Hepatocyte (in vitro differentiated cells): Measurements from ENCODE around the gene LCE1C. TPM values are rescaled to one million over a fixed set of nuclear protein-coding genes. Genes with fewer than 3 reads are reported as not detected.

Experiments
- DNase-seq: peaks from one replicate; pipeline ENCODE4 v3.0.0-alpha.2; 2016; ENCODE audit warnings: low spot score
- H2AFZ ChIP-seq: fragments of 200-600 bp; sonication (generic); 2 replicates; pipeline ENCODE4 v1.6.0; 2016; ENCODE audit warnings: antibody characterized with exemption, mild to moderate bottlenecking
- H3K27ac ChIP-seq: fragments of 200-600 bp; sonication (generic); 2 replicates; pipeline ENCODE4 v1.5.1; 2016; ENCODE audit warnings: mild to moderate bottlenecking
- H3K27me3 ChIP-seq: fragments of 200-600 bp; sonication (generic); 2 replicates; pipeline ENCODE4 v1.6.1; 2016
- H3K36me3 ChIP-seq: fragments of 200-600 bp; sonication (generic); replicated peaks from 2 replicates; pipeline ENCODE4 v1.5.1; 2016; ENCODE audit warnings: low read depth; ENCODE audit not compliant: insufficient read depth
- H3K4me1 ChIP-seq: fragments of 200-600 bp; sonication (generic); 2 replicates; pipeline ENCODE4 v1.5.1; 2016; ENCODE audit warnings: mild to moderate bottlenecking, moderate library complexity; ENCODE audit not compliant: insufficient read depth
- H3K4me2 ChIP-seq: fragments of 200-600 bp; sonication (generic); 2 replicates; pipeline ENCODE4 v1.6.0; 2016
- H3K4me3 ChIP-seq: fragments of 200-600 bp; sonication (generic); 2 replicates; pipeline ENCODE4 v1.5.1; 2016; ENCODE audit warnings: mild to moderate bottlenecking
- H3K79me2 ChIP-seq: fragments of 200-600 bp; sonication (generic); 2 replicates; pipeline ENCODE4 v1.6.0; 2017; ENCODE audit warnings: mild to moderate bottlenecking
- H3K9me2 ChIP-seq: fragments of 200-600 bp; sonication (generic); replicated peaks from 2 replicates; pipeline ENCODE4 v1.6.0; 2017; ENCODE audit warnings: mild to moderate bottlenecking; ENCODE audit not compliant: insufficient read depth
- H3K9me3 ChIP-seq: fragments of 200-600 bp; sonication (generic); 2 replicates; pipeline ENCODE4 v1.5.1; 2016; ENCODE audit warnings: low read depth, mild to moderate bottlenecking
- H4K20me1 ChIP-seq: fragments of 200-600 bp; sonication (generic); 2 replicates; pipeline ENCODE4 v1.6.0; 2016; ENCODE audit warnings: mild to moderate bottlenecking; ENCODE audit not compliant: insufficient read depth, poor library complexity, severe bottlenecking
- EZH2 ChIP-seq: fragments of 200-600 bp; sonication (generic); IDR thresholded peaks from 2 replicates; pipeline ENCODE4 v1.6.1; 2016; ENCODE audit warnings: antibody characterized with exemption, mild to moderate bottlenecking, borderline replicate concordance
- EZH2phosphoT487 ChIP-seq: fragments of 200-600 bp; sonication (generic); IDR thresholded peaks from one replicate; pipeline ENCODE4 v1.6.1; 2018; ENCODE audit warnings: antibody characterized with exemption, mild to moderate bottlenecking, low read depth, moderate library complexity; ENCODE audit not compliant: unreplicated experiment, severe bottlenecking
- WGBS: methylation state at CpG from one replicate; pipeline ENCODE4 v1.1.6; 2016; ENCODE audit warnings: low lambda C conversion rate; ENCODE audit errors: missing lambda C conversion rate; 5-methylcytosine and 5-hydroxymethylcytosine counted together
- polyA plus RNA-seq: library from polyadenylated mRNA; unstranded; fragments of >200 nt; fragmentation: Nextera tagmentation; extraction: Ambion mirVana; gene quantifications from 2 replicates; pipeline ENCODE4 v1.2.1, GENCODE V29; 2016
- total RNA-seq: library from RNA; depleted of rRNA; stranded (reverse); fragments of >200 nt; gene quantifications from 2 replicates; pipeline ENCODE4 v1.2.3, GENCODE V29; 2014
- TF ChIP-seq, protein P1 (sequence below): fragments of 200-600 bp; sonication (generic); IDR thresholded peaks from 2 replicates; pipeline ENCODE4 v1.5.1; 2016; ENCODE audit warnings: antibody characterized with exemption, mild to moderate bottlenecking; ENCODE audit not compliant: poor library complexity

Gene LCE1C
- total and polyA plus RNA-seq, 2 experiments from 2014 or later = not detected

DNA sequence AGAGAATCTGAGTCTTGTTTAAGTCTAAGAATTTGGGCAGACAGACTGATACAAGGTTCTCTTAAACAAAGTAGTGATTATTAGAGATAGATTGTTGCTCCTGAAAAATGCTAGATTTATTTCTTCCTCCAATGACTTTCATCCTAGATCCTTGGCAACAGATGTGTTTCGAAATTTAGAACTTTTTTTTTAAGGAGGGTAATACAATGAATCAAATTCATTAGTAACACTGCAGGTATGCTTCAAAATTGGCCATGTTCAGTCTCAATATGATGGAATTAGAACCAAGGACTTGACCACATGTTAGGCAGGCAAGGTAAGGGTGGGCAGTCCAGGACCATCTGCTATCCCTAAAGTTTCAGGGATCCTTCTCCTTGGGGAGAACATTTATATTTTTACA, 36.0 kb downstream of the LCE1C start:
- TF ChIP-seq EZH2 = no peak
- TF ChIP-seq, protein P1, sequence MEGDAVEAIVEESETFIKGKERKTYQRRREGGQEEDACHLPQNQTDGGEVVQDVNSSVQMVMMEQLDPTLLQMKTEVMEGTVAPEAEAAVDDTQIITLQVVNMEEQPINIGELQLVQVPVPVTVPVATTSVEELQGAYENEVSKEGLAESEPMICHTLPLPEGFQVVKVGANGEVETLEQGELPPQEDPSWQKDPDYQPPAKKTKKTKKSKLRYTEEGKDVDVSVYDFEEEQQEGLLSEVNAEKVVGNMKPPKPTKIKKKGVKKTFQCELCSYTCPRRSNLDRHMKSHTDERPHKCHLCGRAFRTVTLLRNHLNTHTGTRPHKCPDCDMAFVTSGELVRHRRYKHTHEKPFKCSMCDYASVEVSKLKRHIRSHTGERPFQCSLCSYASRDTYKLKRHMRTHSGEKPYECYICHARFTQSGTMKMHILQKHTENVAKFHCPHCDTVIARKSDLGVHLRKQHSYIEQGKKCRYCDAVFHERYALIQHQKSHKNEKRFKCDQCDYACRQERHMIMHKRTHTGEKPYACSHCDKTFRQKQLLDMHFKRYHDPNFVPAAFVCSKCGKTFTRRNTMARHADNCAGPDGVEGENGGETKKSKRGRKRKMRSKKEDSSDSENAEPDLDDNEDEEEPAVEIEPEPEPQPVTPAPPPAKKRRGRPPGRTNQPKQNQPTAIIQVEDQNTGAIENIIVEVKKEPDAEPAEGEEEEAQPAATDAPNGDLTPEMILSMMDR = no peak
- no peak for TF ChIP-seq EZH2phosphoT487
- no peaks in the 10 kb centered on the region for H4K20me1 ChIP-seq
- peaks cover 5% of the 10 kb centered on the region for H3K9me3 ChIP-seq
- no peak overlapping the region for H2AFZ ChIP-seq
- H3K4me2 ChIP-seq = no peak overlapping the region
- no peak overlapping the region for H3K4me3 ChIP-seq
- no peak for DNase-seq
- no peaks in the 10 kb centered on the region for H3K9me2 ChIP-seq
- no peaks in the 10 kb centered on the region for H3K27me3 ChIP-seq
- 38% methylated on average over 1 of the region's 1 CpG for WGBS
- H3K79me2 ChIP-seq = no peaks in the 10 kb centered on the region
- H3K27ac ChIP-seq = no peak overlapping the region
- H3K36me3 ChIP-seq = no peaks in the 10 kb centered on the region
- no peaks in the 10 kb centered on the region for H3K4me1 ChIP-seq

DNA sequence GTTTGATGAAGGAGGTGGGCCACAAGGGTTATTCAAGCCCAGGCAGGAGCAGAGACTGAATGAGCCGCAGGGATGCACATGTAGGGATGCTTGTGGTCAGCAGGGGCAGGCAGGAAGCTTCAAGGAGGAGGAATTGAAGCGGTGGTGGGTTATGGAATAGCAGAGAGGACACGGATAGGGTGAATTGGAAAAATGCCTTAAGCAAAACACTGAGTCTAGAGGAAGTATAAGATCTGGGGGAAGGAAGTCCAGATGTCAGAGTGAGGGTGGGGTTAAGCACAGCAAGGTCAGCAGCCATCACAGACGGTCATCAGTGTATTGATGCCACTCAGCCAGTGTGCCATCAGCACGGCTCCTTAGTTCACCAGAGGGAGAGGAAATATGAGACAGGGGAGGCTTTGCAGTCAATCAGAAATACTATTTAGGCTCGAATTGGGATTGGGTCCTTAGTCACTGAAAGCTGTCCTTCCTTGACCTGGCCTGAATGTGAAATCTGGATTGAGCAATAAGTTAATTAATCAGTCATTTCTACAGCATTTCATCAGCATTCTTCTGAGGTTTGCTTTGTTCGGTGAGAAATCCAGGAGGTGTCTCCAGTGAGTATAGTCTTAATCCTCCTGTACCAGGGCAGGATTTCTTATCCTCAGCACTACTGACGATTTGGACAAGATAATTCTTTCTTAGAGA, 37.5 kb downstream of the LCE1C start:
- no peaks in the 10 kb centered on the region for H3K27me3 ChIP-seq
- H3K4me2 ChIP-seq = no peak overlapping the region
- no peak for DNase-seq
- TF ChIP-seq, protein P1 = no peak
- TF ChIP-seq EZH2phosphoT487 (no peak), EZH2 (no peak)
- H3K79me2 ChIP-seq = no peaks in the 10 kb centered on the region
- H4K20me1 ChIP-seq = no peaks in the 10 kb centered on the region
- H3K4me3 ChIP-seq = no peak overlapping the region
- no peaks in the 10 kb centered on the region for H3K4me1 ChIP-seq
- 42% methylated on average over 8 of the region's 8 CpGs for WGBS
- H3K9me2 ChIP-seq = no peaks in the 10 kb centered on the region
- peaks cover 3% of the 10 kb centered on the region for H3K9me3 ChIP-seq
- no peak overlapping the region for H3K27ac ChIP-seq
- no peaks in the 10 kb centered on the region for H3K36me3 ChIP-seq
- no peak overlapping the region for H2AFZ ChIP-seq

DNA sequence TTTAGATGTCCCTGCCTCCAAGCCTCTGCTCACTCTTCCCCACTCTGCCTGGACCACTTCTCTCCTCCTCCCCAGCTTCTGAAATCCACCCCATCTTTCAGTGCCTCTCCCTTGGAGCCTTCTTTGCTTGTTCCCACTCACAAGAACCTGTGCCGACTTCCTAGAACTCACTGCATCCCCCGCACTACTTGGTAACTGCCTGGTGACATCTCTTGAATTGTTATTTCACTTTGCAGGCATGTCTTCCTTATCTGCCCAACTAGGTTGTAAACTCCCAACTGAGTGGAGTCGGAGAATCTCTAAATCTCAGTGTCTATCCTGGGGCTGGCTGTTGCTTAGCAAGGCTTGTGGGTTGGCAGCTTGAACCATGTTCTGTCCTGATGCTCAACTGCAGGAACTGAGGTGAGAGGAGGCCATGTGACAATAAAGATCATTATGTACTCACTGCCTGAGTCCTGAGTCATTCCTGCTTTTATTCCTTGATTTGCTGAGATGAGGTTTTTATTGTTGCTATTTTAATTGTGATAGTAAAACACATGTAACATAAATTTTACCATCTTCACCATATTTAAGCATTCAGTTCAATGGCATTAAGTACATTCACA, 44.7 kb downstream of the LCE1C start:
- no peak overlapping the region for H3K4me2 ChIP-seq
- no peaks in the 10 kb centered on the region for H3K4me1 ChIP-seq
- H3K79me2 ChIP-seq = no peaks in the 10 kb centered on the region
- no peaks in the 10 kb centered on the region for H3K9me3 ChIP-seq
- H2AFZ ChIP-seq = no peak overlapping the region
- no peak for DNase-seq
- no peaks in the 10 kb centered on the region for H3K36me3 ChIP-seq
- H3K9me2 ChIP-seq = no peaks in the 10 kb centered on the region
- no peaks in the 10 kb centered on the region for H3K27me3 ChIP-seq
- TF ChIP-seq EZH2 (no peak), EZH2phosphoT487 (no peak)
- TF ChIP-seq, protein P1 = no peak
- H3K4me3 ChIP-seq = no peak overlapping the region
- 77% methylated on average over 3 of the region's 3 CpGs for WGBS
- H3K27ac ChIP-seq = no peak overlapping the region
- H4K20me1 ChIP-seq = no peaks in the 10 kb centered on the region
